ENCODE results near the gene ATXN7.

The ATXN7 gene

DNA sequence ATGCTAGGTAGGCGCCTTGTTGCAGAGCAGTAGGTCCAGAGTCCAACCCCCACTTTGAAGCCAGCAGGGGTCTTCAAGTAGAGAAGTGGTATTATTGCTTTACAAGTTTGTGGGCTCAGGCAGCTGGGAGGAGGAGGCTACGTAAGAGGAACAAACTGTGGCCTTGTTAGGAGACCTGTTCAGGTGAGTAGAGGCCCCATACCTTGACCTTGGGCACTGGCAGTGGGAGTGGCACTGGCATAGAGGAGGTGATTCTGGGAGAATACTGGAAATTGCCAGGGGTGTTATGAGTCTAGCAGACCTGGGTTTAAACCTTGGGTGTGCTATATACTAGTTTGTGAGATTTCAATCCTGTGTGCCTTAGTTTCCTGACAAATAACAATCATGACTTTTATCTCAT, 83.1 kb downstream of the ATXN7 start:
- peaks cover 15% of the 10 kb centered on the region for H3K4me1 ChIP-seq (ENCODE audit: insufficient read depth, low read length)
- H3K9me3 ChIP-seq (ENCODE audit: control insufficient read depth, insufficient read depth, low read length) = no peaks in the 10 kb centered on the region
- H3K36me3 ChIP-seq (ENCODE audit: insufficient read depth, low read length) = no peaks in the 10 kb centered on the region
- H3K9ac ChIP-seq (ENCODE audit: low read depth, low read length) = no peak overlapping the region

DNA sequence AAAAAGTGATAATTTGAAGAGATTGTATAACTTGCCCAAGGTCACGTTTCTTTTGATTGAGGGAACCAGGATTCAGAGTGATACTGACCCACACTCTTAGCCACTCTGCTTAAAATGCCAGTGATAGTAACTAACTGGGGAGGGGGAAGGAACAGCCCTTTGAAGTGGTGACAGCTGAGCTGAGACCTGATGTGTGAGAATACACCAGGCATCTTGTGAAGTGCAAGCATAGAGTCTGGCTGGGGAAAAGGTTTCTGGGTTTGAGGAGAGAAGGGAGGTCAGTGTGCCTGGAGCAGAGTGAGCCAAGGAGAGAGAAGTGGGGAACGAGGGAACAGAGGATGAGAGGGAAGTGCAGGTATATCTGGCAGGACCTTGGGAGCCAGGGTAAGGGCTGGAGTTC, 83.9 kb downstream of the ATXN7 start:
- Histone ChIP-seq H3K4me1 (ENCODE audit: insufficient read depth, low read length) (peaks cover 20% of the 10 kb centered on the region), H3K9me3 (ENCODE audit: control insufficient read depth, insufficient read depth, low read length) (no peaks in the 10 kb centered on the region), H3K9ac (ENCODE audit: low read depth, low read length) (no peak overlapping the region), H3K36me3 (ENCODE audit: insufficient read depth, low read length) (no peaks in the 10 kb centered on the region)

DNA sequence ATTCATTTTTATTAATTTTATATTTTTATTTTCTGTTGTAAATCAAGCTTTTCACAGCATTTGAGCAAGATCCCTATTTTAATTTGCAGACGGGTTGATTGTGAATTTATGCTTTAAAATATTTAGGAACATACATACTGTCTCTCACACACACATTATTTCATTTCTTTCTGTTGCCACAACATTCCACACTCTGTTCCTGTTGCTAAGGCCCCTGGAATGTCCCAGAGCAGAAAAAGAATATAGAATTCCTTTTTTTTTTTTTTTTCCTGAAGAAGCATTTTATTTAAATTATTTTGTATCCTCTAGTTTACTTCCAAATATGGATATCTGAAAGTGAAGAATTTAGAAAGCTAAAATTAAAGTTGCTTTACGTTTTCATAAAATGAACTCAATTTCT, 85.3 kb downstream of the ATXN7 start:
- H3K9ac ChIP-seq (ENCODE audit: low read depth, low read length) = no peak overlapping the region
- H3K36me3 ChIP-seq (ENCODE audit: insufficient read depth, low read length) = no peaks in the 10 kb centered on the region
- H3K4me1 ChIP-seq (ENCODE audit: insufficient read depth, low read length) = peaks cover 16% of the 10 kb centered on the region
- H3K9me3 ChIP-seq (ENCODE audit: control insufficient read depth, insufficient read depth, low read length) = no peaks in the 10 kb centered on the region

DNA sequence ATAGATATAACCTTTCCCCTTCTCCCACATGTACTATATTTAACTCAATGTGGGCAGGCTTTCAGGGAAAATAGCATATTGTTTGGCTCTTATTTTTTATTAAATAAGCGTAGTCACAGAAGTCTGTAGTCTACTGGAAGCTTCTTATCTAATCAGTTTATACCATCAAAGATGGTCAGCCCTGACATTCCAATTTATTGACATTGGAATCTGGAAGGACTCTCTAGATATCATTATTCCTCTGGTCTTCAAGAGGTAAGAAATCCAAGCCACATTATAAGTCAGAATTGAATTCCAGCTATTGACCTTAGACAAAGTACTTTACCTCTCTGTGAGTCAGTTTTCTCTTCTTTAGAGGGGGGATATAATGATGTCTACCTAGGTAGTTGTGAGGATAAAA, 87.0 kb downstream of the ATXN7 start:
- no peaks in the 10 kb centered on the region for H3K9me3 ChIP-seq (ENCODE audit: control insufficient read depth, insufficient read depth, low read length)
- no peaks in the 10 kb centered on the region for H3K36me3 ChIP-seq (ENCODE audit: insufficient read depth, low read length)
- H3K4me1 ChIP-seq (ENCODE audit: insufficient read depth, low read length) = peaks cover 25% of the 10 kb centered on the region
- H3K9ac ChIP-seq (ENCODE audit: low read depth, low read length) = no peak overlapping the region

DNA sequence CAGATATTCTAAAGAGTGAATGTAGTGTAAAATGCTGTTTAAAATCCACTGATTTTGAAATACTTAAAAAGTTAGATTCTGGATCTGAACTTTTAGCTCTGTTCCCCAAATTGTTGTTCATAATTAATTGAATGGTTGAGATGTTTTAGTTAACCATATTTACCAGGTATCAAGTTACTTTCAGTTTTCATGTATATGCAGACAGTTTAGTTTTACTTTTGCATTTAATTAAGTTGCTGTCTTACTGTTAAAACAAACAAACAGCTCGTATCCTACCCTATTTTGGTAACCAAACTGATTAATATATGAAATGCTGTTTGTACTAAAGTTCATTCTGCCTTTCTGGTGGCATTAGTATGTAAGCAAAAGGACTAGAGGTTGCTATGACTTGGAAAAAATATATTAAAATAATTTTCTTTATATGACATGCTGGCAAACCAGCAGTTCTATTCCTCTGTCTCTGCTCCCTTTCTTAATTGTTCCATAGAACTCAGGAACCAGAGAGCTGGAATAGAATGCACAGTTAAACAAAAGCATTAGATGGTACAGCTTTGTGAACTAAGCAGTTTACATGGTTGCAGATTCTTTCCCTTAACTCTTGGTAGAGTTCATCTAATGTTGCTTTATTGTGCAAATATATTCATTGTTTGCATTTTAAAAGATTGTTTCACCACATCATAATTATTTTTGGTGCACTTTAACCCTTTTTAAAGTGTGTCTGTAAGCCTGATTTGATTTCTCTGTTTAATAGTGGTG, 88.0 kb downstream of the ATXN7 start:
- no peak overlapping the region for H3K9ac ChIP-seq (ENCODE audit: low read depth, low read length)
- H3K36me3 ChIP-seq (ENCODE audit: insufficient read depth, low read length) = no peaks in the 10 kb centered on the region
- H3K4me1 ChIP-seq (ENCODE audit: insufficient read depth, low read length) = peaks cover 31% of the 10 kb centered on the region
- no peaks in the 10 kb centered on the region for H3K9me3 ChIP-seq (ENCODE audit: control insufficient read depth, insufficient read depth, low read length)

DNA sequence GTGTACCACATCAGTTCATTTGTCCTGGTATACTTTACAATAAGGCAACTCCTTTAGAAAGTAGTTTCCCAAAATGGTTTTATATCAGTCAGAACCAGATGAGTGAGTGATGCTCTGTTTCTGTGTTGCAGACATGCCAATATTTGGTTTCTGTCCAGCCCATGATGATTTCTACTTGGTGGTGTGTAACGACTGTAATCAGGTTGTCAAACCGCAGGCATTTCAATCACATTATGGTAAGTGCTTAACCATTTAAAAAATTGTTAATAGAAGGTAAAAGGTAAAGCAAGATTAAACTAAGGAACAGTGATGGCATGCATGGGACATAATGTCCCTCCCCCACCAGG, 88.6 kb downstream of the ATXN7 start:
- Histone ChIP-seq H3K9me3 (ENCODE audit: control insufficient read depth, insufficient read depth, low read length) (no peaks in the 10 kb centered on the region), H3K9ac (ENCODE audit: low read depth, low read length) (no peak overlapping the region), H3K4me1 (ENCODE audit: insufficient read depth, low read length) (peaks cover 35% of the 10 kb centered on the region)

DNA sequence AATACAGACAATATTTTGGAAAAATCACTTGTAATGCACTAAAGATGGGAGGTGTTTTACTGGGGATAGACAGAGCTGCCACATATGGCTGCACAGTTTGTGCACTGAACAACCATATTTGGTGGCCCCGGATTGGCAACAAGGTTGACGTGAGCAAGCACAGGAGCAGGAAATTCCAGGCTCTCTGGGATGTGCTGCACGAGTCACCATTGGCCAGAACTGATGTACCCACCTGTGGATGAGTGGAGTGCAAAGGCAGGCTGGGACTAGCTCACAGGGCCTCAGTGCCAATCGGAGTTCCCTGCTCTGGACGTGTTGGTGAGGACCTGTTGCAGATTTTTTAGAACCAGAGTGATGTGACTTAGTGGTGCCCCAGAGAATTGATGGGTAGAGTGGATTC, 90.5 kb downstream of the ATXN7 start:
- Histone ChIP-seq H3K36me3 (ENCODE audit: insufficient read depth, low read length) (no peaks in the 10 kb centered on the region), H3K4me1 (ENCODE audit: insufficient read depth, low read length) (peaks cover 35% of the 10 kb centered on the region), H3K9ac (ENCODE audit: low read depth, low read length) (no peak overlapping the region), H3K9me3 (ENCODE audit: control insufficient read depth, insufficient read depth, low read length) (no peaks in the 10 kb centered on the region)

More for the DNA sequence above, 88.6 kb downstream of the ATXN7 start:
- H3K36me3 ChIP-seq (ENCODE audit: insufficient read depth, low read length) = no peaks in the 10 kb centered on the region

DNA sequence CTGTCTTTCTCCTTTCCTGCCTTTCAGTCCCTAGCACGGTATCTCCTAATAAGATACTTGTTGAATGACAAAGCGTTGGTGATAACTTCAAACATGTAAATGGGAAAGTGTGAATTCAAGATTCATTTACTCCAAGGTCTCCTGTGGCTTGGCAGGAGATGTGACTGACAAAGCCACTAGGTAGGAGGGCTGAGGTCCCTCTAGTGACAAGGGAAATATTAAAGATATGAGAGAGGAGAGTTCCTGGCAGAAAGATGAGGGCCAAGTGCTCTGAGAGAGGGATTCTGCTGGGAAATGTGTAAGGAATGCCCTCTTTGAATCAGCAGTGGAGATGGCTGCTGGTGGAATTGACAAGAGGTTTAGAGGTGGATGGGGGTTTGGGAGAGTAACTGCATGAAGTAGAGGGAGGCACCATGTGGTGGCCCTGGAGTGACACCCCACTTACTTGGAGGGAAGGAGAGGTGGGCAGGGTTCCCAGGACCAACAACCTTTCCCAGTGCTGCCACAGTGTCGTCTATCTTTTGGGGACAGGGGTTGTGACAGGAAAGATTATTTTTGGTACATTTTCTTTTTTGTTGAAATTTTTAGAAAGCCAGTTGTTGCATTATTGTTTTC, 91.5 kb downstream of the ATXN7 start:
- Histone ChIP-seq H3K4me1 (ENCODE audit: insufficient read depth, low read length) (peaks cover 38% of the 10 kb centered on the region), H3K36me3 (ENCODE audit: insufficient read depth, low read length) (no peaks in the 10 kb centered on the region), H3K9me3 (ENCODE audit: control insufficient read depth, insufficient read depth, low read length) (no peaks in the 10 kb centered on the region), H3K9ac (ENCODE audit: low read depth, low read length) (no peak overlapping the region)

DNA sequence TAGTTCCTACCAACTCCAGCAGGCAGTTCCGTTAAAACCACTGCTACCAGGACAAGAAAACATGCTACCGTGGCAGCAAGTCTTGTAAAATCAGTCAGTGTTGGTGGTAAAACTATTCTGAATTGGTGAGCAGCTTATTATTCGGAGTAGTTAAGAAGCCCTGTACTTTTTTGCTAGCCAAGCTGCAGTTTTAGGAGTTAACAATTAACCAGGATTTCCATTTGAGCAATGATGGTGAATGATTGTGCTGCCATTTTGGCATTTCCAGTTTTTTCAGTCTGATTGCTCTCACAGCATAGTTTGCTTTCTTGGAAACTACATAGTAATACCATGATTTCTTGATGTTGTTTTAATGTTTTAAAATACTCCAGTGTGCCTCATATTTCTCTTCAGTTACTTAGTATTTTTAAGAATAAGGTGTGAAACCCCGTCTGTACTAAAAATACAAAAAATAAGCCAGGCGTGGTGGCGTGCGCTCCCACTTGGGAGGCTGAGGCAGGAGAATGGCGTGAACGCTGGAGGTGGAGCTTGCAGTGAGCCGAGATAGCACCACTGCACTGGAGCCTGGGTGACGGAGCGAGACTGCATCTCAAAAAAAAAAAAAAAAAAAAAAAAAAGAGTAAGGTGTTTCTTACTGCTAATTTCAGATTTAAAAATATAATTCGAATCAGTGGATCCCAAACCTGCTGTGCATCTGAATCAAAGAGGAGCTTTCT, 92.3 kb downstream of the ATXN7 start:
- H3K4me1 ChIP-seq (ENCODE audit: insufficient read depth, low read length) = peaks cover 41% of the 10 kb centered on the region
- H3K36me3 ChIP-seq (ENCODE audit: insufficient read depth, low read length) = no peaks in the 10 kb centered on the region
- H3K9ac ChIP-seq (ENCODE audit: low read depth, low read length) = no peak overlapping the region
- no peaks in the 10 kb centered on the region for H3K9me3 ChIP-seq (ENCODE audit: control insufficient read depth, insufficient read depth, low read length)

DNA sequence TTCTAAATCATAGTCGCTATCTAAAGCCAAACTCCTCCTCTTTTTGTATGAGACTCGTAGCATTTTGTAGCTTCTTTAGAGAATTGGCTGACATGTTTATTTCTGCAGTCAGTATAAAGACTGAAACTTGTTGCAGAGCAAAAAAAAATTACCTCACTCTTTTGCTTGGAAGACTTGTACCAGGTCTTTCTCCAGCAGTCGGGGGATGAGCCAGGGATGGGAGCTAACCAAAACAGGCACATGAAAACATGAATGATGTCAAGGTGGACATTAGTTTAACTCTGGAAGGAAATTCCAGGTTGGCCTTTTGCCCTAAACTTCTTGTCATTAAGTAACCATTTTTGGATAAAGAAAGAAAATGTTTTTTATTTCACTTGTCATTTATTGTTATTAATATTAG, 95.5 kb downstream of the ATXN7 start:
- H3K4me1 ChIP-seq (ENCODE audit: insufficient read depth, low read length) = peaks cover 29% of the 10 kb centered on the region
- no peaks in the 10 kb centered on the region for H3K36me3 ChIP-seq (ENCODE audit: insufficient read depth, low read length)
- no peak overlapping the region for H3K9ac ChIP-seq (ENCODE audit: low read depth, low read length)
- H3K9me3 ChIP-seq (ENCODE audit: control insufficient read depth, insufficient read depth, low read length) = no peaks in the 10 kb centered on the region

DNA sequence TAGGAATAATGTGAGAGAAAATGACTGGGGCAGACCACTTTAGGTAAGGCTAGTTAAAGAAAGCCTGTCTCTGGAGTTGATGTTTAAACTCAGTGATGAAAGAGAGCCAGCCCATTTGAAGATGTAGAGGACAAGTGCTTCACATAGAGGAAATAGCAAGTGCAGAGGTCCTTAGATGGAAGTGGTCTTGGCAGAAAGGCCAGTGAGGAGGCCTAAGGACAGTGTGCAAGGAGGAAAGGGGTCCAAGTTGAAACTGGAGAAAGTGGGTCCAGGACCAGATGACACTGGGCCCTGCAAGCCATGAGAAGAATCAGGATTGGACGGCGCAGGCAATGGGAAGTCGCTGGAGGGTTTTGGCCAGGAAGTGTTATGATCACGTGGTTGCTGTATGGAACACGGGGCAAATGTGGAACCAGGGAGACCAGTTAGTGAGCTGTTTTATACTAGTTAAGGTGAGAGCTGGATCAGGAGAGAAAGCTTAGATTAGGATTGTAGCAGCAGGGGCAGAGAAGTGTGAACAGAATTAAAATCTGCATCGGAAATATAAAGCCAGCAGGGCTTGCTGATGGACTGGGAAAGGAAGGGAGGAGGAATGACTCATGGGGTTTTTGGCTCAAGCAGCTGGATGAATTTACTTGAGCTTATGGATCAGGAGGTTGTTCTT, 96.5 kb downstream of the ATXN7 start:
- H3K4me1 ChIP-seq (ENCODE audit: insufficient read depth, low read length) = peaks cover 30% of the 10 kb centered on the region
- peak overlapping the region; percentile 48; the same call in 1 of the 2 replicates for H3K9ac ChIP-seq (ENCODE audit: low read depth, low read length)
- H3K9me3 ChIP-seq (ENCODE audit: control insufficient read depth, insufficient read depth, low read length) = no peaks in the 10 kb centered on the region
- H3K36me3 ChIP-seq (ENCODE audit: insufficient read depth, low read length) = no peaks in the 10 kb centered on the region

DNA sequence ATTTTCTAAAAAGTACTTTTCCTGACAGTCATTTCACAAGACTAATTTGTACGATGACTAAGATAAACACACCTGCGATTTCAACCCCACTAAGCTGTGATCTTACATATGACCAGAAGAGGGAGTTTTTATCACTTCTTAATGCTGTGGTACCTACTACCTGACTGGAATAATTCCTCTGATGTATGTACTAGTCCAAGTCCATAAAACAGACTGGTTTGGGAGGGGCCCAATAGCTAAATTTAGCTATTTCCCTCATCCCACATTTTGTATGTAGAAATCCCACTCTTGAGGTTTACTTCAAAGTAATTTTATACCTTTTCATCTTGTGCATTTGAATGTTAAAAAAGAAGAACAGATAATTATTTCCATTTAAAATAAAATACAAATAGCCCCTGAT, 98.2 kb downstream of the ATXN7 start:
- Histone ChIP-seq H3K36me3 (ENCODE audit: insufficient read depth, low read length) (no peaks in the 10 kb centered on the region), H3K9me3 (ENCODE audit: control insufficient read depth, insufficient read depth, low read length) (no peaks in the 10 kb centered on the region), H3K9ac (ENCODE audit: low read depth, low read length) (no peak overlapping the region), H3K4me1 (ENCODE audit: insufficient read depth, low read length) (peaks cover 16% of the 10 kb centered on the region)

DNA sequence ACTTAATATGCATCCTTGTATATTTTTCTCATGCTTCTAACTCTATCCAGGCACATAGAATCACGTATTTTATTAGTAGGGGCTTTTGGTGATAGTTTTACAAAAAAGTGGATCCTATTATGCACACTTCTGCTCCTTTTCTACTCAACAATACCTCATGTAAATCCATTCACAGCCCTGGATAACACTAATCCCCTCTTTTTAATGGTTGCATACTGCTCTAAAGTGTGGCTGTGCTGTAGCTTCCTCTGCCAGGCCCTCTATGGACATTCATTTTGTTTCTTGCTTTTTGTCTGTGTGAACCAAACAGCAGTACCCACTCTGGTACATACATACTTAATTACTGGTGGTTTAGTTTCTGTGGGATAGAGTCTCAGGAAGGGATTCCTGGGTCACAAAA, 99.8 kb downstream of the ATXN7 start:
- Histone ChIP-seq H3K9ac (ENCODE audit: low read depth, low read length) (no peak overlapping the region), H3K9me3 (ENCODE audit: control insufficient read depth, insufficient read depth, low read length) (no peaks in the 10 kb centered on the region), H3K4me1 (ENCODE audit: insufficient read depth, low read length) (peaks cover 26% of the 10 kb centered on the region), H3K36me3 (ENCODE audit: insufficient read depth, low read length) (no peaks in the 10 kb centered on the region)

DNA sequence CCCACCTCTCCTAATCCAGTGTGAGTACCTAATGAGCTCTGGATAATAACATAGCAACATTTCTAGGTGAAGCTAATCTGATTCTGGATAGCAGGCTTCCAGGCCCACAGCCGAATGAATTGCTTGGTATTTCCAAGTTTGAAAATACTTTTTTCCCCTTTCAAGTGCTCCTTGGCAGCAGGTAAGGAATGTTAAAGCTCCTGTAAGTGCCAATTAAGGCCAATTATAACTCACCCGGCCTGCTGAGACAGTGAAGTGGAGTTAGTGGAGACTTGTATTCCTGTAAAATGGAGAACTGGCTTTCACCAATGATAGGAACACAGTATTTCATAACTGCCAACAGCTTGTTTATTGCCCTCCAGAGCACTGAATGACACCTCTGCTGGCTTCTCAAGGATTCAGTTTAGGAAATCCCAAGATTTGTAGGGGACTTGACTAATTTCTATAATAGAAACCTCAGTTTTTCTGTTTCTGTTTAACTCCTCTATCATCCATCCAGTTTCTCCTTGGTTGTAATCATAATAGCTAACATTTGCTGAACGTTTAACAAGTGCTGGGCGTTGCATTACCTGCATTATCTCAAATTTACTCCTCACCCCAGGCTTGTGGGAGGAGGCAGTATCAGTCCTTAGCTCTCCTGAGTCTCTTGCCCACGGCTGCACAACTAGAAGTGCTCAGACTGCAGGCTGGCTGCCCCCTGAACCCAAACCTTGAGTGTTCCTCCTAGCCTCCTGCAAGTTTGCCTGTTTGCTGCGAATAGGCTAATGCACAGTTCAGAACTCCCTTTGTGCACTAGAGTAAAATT, 101.2 kb downstream of the ATXN7 start:
- Histone ChIP-seq H3K9ac (ENCODE audit: low read depth, low read length) (no peak overlapping the region), H3K9me3 (ENCODE audit: control insufficient read depth, insufficient read depth, low read length) (no peaks in the 10 kb centered on the region), H3K36me3 (ENCODE audit: insufficient read depth, low read length) (no peaks in the 10 kb centered on the region), H3K4me1 (ENCODE audit: insufficient read depth, low read length) (peaks cover 39% of the 10 kb centered on the region)
